ENCODE measurements around the gene GUCA2A. TPM values are rescaled to one million over a fixed set of nuclear protein-coding genes. Genes with fewer than 3 reads are reported as not detected.

The GUCA2A gene
- total and polyA plus RNA-seq, 8 donors: 1.8 to 3.1 TPM; not detected in 6

DNA sequence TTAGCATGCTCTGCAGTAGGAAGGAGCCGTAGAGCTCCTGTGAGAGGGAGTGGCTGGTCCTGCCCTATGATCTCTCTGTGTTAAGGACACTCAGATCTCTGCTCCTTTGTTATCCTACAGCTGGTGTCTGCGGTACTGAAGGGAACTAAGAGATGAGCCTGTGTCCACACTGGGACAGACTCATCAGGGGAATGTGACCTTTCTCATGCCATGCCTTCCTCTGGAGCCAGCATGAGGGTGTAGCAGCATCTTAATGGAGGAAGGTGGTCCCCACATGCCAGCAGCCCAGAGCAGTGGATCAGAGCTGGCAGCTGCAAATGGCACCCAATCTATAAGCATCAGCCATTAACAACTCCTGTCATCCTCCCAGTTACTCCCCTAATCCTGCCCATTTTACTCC lies 36.0 kb downstream of the GUCA2A start:
- H3K36me3 ChIP-seq: no peaks in the 10 kb centered on the region
- H3K4me3 ChIP-seq: no peak overlapping the region
- no peak overlapping the region for H3K27ac ChIP-seq
- H3K27me3 ChIP-seq: peaks cover 0 to 6% (median 0%) of the 10 kb centered on the region in 3 donors
- intact Hi-C loops (cut with DNase I; ENCODE audit: low total_unique reads): no loop called here
- H3K4me1 ChIP-seq: no peaks in the 10 kb centered on the region
- no peak for DNase-seq
- WGBS, 5 donors: 39 to 56% (median 46%) methylated on average over 2 of the region's 2 CpGs
- no peak for TF ChIP-seq EP300 (IDR thresholded peaks at IDR 0.05)
- TF ChIP-seq POLR2AphosphoS5 (IDR thresholded peaks at IDR 0.05): no peak
- TF ChIP-seq POLR2A (IDR thresholded peaks at IDR 0.05): no peak
- no peaks in the 10 kb centered on the region for H3K9me3 ChIP-seq

DNA sequence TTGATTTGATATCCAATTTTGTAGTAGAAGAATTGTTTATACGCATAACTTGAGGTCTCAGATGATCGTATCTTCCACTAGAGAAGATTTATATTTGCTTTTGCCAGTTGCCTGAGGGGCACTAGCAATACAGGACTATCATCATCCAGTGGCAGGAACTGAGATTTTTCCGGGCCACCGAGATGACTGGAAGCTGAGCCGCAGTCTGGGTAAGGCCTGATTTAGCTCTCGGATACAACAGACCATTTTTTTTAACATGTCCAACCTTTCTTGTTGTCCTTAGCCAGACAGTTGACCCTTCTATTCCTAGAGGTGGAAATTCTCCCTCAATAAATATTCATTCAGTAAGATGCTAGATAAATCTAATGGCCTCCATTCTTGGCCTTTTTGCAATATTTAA lies 36.8 kb downstream of the GUCA2A start:
- TF ChIP-seq POLR2A (IDR thresholded peaks at IDR 0.05): no peak
- WGBS, 5 donors: 82 to 91% (median 88%) methylated on average over 6 of the region's 6 CpGs
- intact Hi-C loops (cut with DNase I; ENCODE audit: low total_unique reads): no loop called here

DNA sequence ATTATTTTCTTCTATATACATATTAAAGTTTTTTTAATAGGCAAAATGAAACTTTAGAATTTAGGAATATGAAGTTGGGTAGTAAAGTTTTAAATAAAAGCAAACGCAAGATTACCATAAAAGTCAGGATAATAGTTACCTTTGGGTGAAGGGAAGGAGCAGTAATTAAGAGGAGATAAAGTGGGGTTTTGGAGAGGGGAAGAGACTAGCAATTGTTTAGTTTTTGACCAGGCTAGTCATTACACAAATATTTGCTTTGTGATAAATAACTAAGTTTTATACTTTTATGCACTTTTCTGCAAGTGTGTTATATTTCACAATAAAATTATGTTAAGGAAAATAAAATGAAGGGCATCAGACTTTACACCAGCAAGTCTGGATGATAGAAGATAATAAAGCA lies 39.0 kb downstream of the GUCA2A start:
- H3K36me3 ChIP-seq: no peaks in the 10 kb centered on the region
- H3K27me3 ChIP-seq: peaks cover 0 to 6% (median 0%) of the 10 kb centered on the region in 3 donors
- intact Hi-C loops (cut with DNase I; ENCODE audit: low total_unique reads): no loop called here
- WGBS, 5 donors: 0 to 92% (median 73%) methylated on average over 1 of the region's 1 CpG
- TF ChIP-seq EP300 (IDR thresholded peaks at IDR 0.05) (no peak), POLR2A (IDR thresholded peaks at IDR 0.05) (no peak), POLR2AphosphoS5 (IDR thresholded peaks at IDR 0.05) (no peak)
- TF ChIP-seq, protein P1, sequence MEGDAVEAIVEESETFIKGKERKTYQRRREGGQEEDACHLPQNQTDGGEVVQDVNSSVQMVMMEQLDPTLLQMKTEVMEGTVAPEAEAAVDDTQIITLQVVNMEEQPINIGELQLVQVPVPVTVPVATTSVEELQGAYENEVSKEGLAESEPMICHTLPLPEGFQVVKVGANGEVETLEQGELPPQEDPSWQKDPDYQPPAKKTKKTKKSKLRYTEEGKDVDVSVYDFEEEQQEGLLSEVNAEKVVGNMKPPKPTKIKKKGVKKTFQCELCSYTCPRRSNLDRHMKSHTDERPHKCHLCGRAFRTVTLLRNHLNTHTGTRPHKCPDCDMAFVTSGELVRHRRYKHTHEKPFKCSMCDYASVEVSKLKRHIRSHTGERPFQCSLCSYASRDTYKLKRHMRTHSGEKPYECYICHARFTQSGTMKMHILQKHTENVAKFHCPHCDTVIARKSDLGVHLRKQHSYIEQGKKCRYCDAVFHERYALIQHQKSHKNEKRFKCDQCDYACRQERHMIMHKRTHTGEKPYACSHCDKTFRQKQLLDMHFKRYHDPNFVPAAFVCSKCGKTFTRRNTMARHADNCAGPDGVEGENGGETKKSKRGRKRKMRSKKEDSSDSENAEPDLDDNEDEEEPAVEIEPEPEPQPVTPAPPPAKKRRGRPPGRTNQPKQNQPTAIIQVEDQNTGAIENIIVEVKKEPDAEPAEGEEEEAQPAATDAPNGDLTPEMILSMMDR (IDR thresholded peaks at IDR 0.05): no peak
- no peak for DNase-seq
- no peaks in the 10 kb centered on the region for H3K9me3 ChIP-seq
- no peaks in the 10 kb centered on the region for H3K4me1 ChIP-seq
- H3K4me3 ChIP-seq: no peak overlapping the region
- H3K27ac ChIP-seq: no peak overlapping the region

More for the DNA sequence above, 36.8 kb downstream of the GUCA2A start:
- no peaks in the 10 kb centered on the region for H3K36me3 ChIP-seq
- H3K27me3 ChIP-seq: peaks cover 0 to 6% (median 0%) of the 10 kb centered on the region in 3 donors
- H3K9me3 ChIP-seq: no peaks in the 10 kb centered on the region
- DNase-seq: no peak
- no peak overlapping the region for H3K4me3 ChIP-seq
- no peaks in the 10 kb centered on the region for H3K4me1 ChIP-seq
- H3K27ac ChIP-seq: no peak overlapping the region

DNA sequence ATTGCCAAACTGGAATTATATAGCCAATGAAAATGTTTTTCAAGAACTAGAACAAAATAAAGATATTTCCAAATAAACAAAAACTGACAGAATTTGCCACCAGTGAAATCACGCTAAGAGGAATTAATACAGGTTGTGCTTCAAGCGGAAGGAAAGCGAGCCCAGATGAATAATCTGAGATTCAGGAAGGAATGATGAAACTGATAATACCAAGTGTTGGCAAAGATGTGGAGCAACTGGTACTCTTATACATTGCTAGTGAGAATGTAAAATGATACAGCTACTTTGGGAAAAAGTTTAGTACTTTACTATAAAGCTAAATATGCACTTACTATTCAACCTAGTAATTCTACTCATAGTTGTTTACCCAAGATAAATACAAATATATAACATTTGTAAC lies 42.1 kb downstream of the GUCA2A start:
- Histone ChIP-seq H3K27ac (no peak overlapping the region), H3K4me1 (no peaks in the 10 kb centered on the region), H3K4me3 (no peak overlapping the region), H3K36me3 (no peaks in the 10 kb centered on the region), H3K27me3 (no peaks in the 10 kb centered on the region), H3K9me3 (no peaks in the 10 kb centered on the region)
- 96 to 98% (median 96%) methylated on average over 3 of the region's 3 CpGs for WGBS, 5 donors
- DNase-seq: no peak
- intact Hi-C loops (cut with DNase I; ENCODE audit: low total_unique reads): no loop called here
- no peak for TF ChIP-seq POLR2AphosphoS5 (IDR thresholded peaks at IDR 0.05)
- TF ChIP-seq, protein P1 (IDR thresholded peaks at IDR 0.05): no peak

DNA sequence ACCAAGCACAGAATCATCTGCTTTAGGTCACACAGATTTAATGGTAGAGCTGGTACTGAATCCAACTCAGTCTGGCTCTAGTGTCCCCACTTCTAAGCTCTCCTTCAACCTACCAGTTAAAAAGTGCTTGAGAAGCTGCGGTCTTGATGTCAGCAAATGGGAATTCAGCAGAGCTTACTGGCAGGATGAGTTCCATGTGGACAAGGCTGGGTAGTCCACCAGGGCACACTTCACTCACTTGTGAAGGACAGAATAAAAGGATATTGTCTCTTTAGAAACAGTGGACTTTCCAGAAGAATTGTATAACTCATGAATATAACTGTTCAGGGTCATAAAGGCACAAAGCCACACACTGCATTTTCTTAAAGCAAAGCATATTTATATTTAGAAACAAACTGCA lies 46.4 kb downstream of the GUCA2A start:
- Histone ChIP-seq H3K4me3 (no peak overlapping the region), H3K9me3 (no peaks in the 10 kb centered on the region), H3K27me3 (peaks cover 0 to 5% (median 0%) of the 10 kb centered on the region in 3 donors), H3K36me3 (no peaks in the 10 kb centered on the region), H3K4me1 (no peaks in the 10 kb centered on the region), H3K27ac (no peak overlapping the region)
- TF ChIP-seq POLR2A (IDR thresholded peaks at IDR 0.05) (no peak), POLR2AphosphoS5 (IDR thresholded peaks at IDR 0.05) (no peak), EP300 (IDR thresholded peaks at IDR 0.05) (no peak)
- TF ChIP-seq, protein P1 (IDR thresholded peaks at IDR 0.05): no peak
- DNase-seq: no peak
- 75 to 88% (median 79%) methylated on average over 1 of the region's 1 CpG for whole genome bisulfite sequencing, 5 donors
- intact Hi-C loops (cut with DNase I; ENCODE audit: low total_unique reads): no loop called here
